ENCODE data around the gene NOD1.
"Not testable (repeated sequence)": the region's sequence is repeated elsewhere in the genome, so short reads cannot be mapped to it uniquely, and the experiment has no call there.

NOD1 gene, protein sequence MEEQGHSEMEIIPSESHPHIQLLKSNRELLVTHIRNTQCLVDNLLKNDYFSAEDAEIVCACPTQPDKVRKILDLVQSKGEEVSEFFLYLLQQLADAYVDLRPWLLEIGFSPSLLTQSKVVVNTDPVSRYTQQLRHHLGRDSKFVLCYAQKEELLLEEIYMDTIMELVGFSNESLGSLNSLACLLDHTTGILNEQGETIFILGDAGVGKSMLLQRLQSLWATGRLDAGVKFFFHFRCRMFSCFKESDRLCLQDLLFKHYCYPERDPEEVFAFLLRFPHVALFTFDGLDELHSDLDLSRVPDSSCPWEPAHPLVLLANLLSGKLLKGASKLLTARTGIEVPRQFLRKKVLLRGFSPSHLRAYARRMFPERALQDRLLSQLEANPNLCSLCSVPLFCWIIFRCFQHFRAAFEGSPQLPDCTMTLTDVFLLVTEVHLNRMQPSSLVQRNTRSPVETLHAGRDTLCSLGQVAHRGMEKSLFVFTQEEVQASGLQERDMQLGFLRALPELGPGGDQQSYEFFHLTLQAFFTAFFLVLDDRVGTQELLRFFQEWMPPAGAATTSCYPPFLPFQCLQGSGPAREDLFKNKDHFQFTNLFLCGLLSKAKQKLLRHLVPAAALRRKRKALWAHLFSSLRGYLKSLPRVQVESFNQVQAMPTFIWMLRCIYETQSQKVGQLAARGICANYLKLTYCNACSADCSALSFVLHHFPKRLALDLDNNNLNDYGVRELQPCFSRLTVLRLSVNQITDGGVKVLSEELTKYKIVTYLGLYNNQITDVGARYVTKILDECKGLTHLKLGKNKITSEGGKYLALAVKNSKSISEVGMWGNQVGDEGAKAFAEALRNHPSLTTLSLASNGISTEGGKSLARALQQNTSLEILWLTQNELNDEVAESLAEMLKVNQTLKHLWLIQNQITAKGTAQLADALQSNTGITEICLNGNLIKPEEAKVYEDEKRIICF

DNA sequence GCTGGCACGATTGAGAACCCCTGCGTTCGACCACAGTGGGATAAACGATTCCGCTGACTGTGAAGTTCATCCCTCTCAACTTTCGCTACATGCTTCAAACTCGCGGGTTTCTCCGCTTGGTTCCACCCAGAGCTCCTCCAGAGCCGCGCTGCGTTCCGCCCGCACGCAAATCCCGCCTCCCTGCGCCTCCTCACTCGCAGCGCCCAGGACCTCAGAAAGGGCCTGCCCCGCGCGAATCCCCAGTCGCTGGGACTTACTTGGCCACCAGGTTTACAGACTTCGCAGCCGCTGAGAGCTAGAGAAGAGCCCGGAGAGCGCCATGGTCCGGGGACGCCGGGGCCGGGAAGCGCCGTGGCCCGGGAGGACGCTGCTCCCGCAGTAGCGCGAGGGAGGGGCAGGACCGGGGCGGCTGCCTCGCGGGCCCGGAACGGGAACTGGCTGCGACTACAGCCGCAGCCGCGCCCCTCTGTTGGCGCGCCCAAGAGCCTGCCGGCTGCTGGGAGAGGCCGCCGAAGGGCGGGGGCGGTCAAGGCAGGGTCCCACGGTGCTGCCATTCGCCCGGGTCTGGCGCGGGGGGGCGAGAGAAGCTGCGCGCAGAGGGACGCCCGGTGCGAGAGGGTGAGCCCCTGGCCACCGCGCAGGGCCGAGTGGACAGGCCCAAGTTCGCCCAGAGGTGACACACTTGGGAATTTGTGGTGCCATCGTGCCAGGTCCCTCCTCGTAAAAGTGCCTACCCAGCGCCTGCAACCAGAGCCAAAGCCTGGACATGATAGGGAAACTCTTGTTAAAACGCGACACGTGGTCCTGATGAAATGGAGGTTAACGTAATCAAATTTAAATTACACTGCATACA lies at the start of gene NOD1:
Gene NOD1 (minus strand): TSS at position 436 of the 853 bp plus-strand sequence. CDS start 21,863 bp downstream, outside the sequence.
- Histone ChIP-seq H3K4me1 (ENCODE audit: insufficient read depth, low read length) (peaks cover 41% of the 10 kb centered on the region), H3K4me3 (ENCODE audit: low read depth in 1 of 2, low read length in 2 of 2) (peak within 1 kb of the TSS; percentile 67 to 80), H3K79me2 (ENCODE audit: insufficient read depth, low read length) (peaks cover 48% of the 10 kb centered on the region), H3K4me2 (ENCODE audit: insufficient read depth, low read length) (peak within 1 kb of the TSS; percentile 99), H3K9ac (ENCODE audit: low read depth, low read length) (peak within 1 kb of the TSS; percentile 93), H3K36me3 (ENCODE audit: insufficient read depth, low read length) (peaks cover 11% of the 10 kb centered on the region), H3K27me3 (ENCODE audit: insufficient read depth, low read length, poor library complexity) (no peaks in the 10 kb centered on the region), H3K27ac (ENCODE audit: low read length) (peak within 1 kb of the TSS; percentile 94), H4K20me1 (ENCODE audit: insufficient read depth, low read length) (no peaks in the 10 kb centered on the region), H2AFZ (ENCODE audit: low read depth, low read length) (peak within 1 kb of the TSS; percentile 92), H3K9me3 (ENCODE audit: insufficient read depth, low read length, severe bottlenecking) (no peaks in the 10 kb centered on the region)
- peak; percentile 89 for ATAC-seq (ENCODE audit: insufficient read depth, low read depth)
- DNase-seq: peak; percentile 79
- no peak for TF ChIP-seq EZH2 (IDR thresholded peaks at IDR 0.05; ENCODE audit: borderline replicate concordance, low read depth, low read length, severe bottlenecking)
- TF ChIP-seq, protein P1, sequence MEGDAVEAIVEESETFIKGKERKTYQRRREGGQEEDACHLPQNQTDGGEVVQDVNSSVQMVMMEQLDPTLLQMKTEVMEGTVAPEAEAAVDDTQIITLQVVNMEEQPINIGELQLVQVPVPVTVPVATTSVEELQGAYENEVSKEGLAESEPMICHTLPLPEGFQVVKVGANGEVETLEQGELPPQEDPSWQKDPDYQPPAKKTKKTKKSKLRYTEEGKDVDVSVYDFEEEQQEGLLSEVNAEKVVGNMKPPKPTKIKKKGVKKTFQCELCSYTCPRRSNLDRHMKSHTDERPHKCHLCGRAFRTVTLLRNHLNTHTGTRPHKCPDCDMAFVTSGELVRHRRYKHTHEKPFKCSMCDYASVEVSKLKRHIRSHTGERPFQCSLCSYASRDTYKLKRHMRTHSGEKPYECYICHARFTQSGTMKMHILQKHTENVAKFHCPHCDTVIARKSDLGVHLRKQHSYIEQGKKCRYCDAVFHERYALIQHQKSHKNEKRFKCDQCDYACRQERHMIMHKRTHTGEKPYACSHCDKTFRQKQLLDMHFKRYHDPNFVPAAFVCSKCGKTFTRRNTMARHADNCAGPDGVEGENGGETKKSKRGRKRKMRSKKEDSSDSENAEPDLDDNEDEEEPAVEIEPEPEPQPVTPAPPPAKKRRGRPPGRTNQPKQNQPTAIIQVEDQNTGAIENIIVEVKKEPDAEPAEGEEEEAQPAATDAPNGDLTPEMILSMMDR (IDR thresholded peaks at IDR 0.05; ENCODE audit: borderline replicate concordance, extremely low read depth, low read length, poor library complexity, severe bottlenecking): no peak

DNA sequence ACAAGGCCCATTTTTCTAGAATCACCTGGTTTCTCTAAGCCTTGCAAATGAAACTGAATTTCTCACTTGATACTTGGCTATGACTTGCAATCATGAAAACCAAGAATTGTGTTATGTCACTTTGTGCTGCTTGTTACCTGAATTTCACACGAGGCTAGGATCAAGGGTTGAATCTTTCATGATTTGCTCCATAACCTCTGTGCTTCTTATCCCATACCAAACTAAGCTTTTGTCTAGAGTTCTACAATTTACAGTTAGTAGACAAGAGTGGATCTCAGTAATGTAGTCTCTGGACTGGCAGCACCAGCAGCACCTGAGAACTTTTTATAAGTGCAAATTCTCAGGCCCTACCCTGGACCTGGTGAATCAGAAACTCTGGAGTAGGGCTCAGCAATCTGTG lies 48.7 kb upstream of the NOD1 start:
- not testable (repeated sequence) for ATAC-seq (ENCODE audit: insufficient read depth, low read depth); H3K4me3 ChIP-seq (ENCODE audit: low read depth in 1 of 2, low read length in 2 of 2); H3K36me3 ChIP-seq (ENCODE audit: insufficient read depth, low read length); H3K27me3 ChIP-seq (ENCODE audit: insufficient read depth, low read length, poor library complexity); H3K27ac ChIP-seq (ENCODE audit: low read length); H3K4me1 ChIP-seq (ENCODE audit: insufficient read depth, low read length); H3K4me2 ChIP-seq (ENCODE audit: insufficient read depth, low read length); H4K20me1 ChIP-seq (ENCODE audit: insufficient read depth, low read length); H3K9ac ChIP-seq (ENCODE audit: low read depth, low read length); H2AFZ ChIP-seq (ENCODE audit: low read depth, low read length); H3K9me3 ChIP-seq (ENCODE audit: insufficient read depth, low read length, severe bottlenecking); DNase-seq; H3K79me2 ChIP-seq (ENCODE audit: insufficient read depth, low read length)

DNA sequence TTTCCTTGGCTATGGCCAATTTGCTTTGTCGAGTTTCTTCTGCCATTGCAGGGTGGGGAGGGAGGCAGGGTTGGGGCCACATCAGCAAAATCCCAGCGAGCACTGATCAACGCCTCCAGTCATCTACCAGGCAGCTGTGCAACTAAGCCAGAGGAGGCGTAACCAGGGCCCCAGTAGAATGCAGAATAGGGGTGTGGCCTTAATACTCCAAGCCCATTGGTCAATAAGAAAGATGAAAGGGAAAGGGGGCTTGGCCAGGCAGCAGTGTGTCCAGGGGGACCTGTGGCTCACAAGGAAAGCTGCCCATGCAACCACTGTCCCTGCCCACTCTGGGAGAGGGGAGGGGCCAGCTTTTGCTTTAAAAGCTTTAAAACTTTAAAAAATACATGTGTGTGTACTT lies 47.6 kb upstream of the NOD1 start:
- no peak for DNase-seq
- Histone ChIP-seq H3K79me2 (ENCODE audit: insufficient read depth, low read length) (no peaks in the 10 kb centered on the region), H3K4me1 (ENCODE audit: insufficient read depth, low read length) (no peaks in the 10 kb centered on the region), H3K4me2 (ENCODE audit: insufficient read depth, low read length) (no peak overlapping the region), H3K27me3 (ENCODE audit: insufficient read depth, low read length, poor library complexity) (no peaks in the 10 kb centered on the region), H3K4me3 (ENCODE audit: low read depth in 1 of 2, low read length in 2 of 2) (no peak overlapping the region), H3K9me3 (ENCODE audit: insufficient read depth, low read length, severe bottlenecking) (no peaks in the 10 kb centered on the region), H4K20me1 (ENCODE audit: insufficient read depth, low read length) (no peaks in the 10 kb centered on the region), H3K27ac (ENCODE audit: low read length) (no peak overlapping the region), H3K36me3 (ENCODE audit: insufficient read depth, low read length) (no peaks in the 10 kb centered on the region), H2AFZ (ENCODE audit: low read depth, low read length) (no peak overlapping the region), H3K9ac (ENCODE audit: low read depth, low read length) (no peak overlapping the region)
- no peak for ATAC-seq (ENCODE audit: insufficient read depth, low read depth)
- no peak for TF ChIP-seq EZH2 (IDR thresholded peaks at IDR 0.05; ENCODE audit: borderline replicate concordance, low read depth, low read length, severe bottlenecking)
- TF ChIP-seq, protein P1 (IDR thresholded peaks at IDR 0.05; ENCODE audit: borderline replicate concordance, extremely low read depth, low read length, poor library complexity, severe bottlenecking): no peak
